ENCODE data around the gene ZNF646. TPM values are rescaled to one million over a fixed set of nuclear protein-coding genes. Genes with fewer than 3 reads are reported as not detected.
A peak's percentile ranks its signal among the peaks of the same experiment; 100 is the strongest.

The ZNF646 gene
- total RNA-seq, 1 donor from 2014 or later = 15.2 TPM

GRCh38 chr16:31083556-31083955 is 9.3 kb downstream of the ZNF646 start:
- Mint-ChIP-seq H3K4me3 (ENCODE audit: unreplicated experiment) (no peak overlapping the region), H3K9me3 (ENCODE audit: low read depth) (no peaks in the 10 kb centered on the region), H3K27ac (ENCODE audit: unreplicated experiment) (no peak overlapping the region), H3K27me3 (ENCODE audit: low read depth) (no peaks in the 10 kb centered on the region), H3K36me3 (ENCODE audit: low read depth) (peaks cover 10% of the 10 kb centered on the region), H3K4me1 (ENCODE audit: low read depth) (peaks cover 7% of the 10 kb centered on the region)
- TF ChIP-seq CTCF (IDR thresholded peaks at IDR 0.05) = no peak
- no peak for DNase-seq (ENCODE audit: low spot score)

- Mint-ChIP-seq H3K27me3 (ENCODE audit: low read depth) (no peaks in the 10 kb centered on the region), H3K9me3 (ENCODE audit: low read depth) (no peaks in the 10 kb centered on the region), H3K4me3 (ENCODE audit: unreplicated experiment) (no peak overlapping the region), H3K36me3 (ENCODE audit: low read depth) (peaks cover 7% of the 10 kb centered on the region), H3K4me1 (ENCODE audit: low read depth) (peaks cover 7% of the 10 kb centered on the region), H3K27ac (ENCODE audit: unreplicated experiment) (no peak overlapping the region)
- no peak for DNase-seq (ENCODE audit: low spot score)
- no peak for TF ChIP-seq CTCF (IDR thresholded peaks at IDR 0.05)
These were observed 9.8 kb downstream of the ZNF646 start for GRCh38 chr16:31083981-31084380.

GRCh38 chr16:31084584-31085302 is 10.5 kb downstream of the ZNF646 start:
- TF ChIP-seq CTCF (IDR thresholded peaks at IDR 0.05) = no peak
- Mint-ChIP-seq H3K4me1 (ENCODE audit: low read depth) (peaks cover 7% of the 10 kb centered on the region), H3K27me3 (ENCODE audit: low read depth) (no peaks in the 10 kb centered on the region), H3K27ac (ENCODE audit: unreplicated experiment) (no peak overlapping the region), H3K4me3 (ENCODE audit: unreplicated experiment) (no peak overlapping the region), H3K36me3 (ENCODE audit: low read depth) (peaks cover 4% of the 10 kb centered on the region), H3K9me3 (ENCODE audit: low read depth) (no peaks in the 10 kb centered on the region)
- no peak for DNase-seq (ENCODE audit: low spot score)

- Mint-ChIP-seq H3K9me3 (ENCODE audit: low read depth) (no peaks in the 10 kb centered on the region), H3K4me1 (ENCODE audit: low read depth) (peaks cover 7% of the 10 kb centered on the region), H3K27me3 (ENCODE audit: low read depth) (no peaks in the 10 kb centered on the region), H3K4me3 (ENCODE audit: unreplicated experiment) (no peak overlapping the region), H3K27ac (ENCODE audit: unreplicated experiment) (peak overlapping the region; percentile 10), H3K36me3 (ENCODE audit: low read depth) (peaks cover 4% of the 10 kb centered on the region)
- TF ChIP-seq CTCF (IDR thresholded peaks at IDR 0.05) = no peak
- no peak for DNase-seq (ENCODE audit: low spot score)
These were observed 11.2 kb downstream of the ZNF646 start for GRCh38 chr16:31085411-31085810.

GRCh38 chr16:31085873-31086628 is 11.8 kb downstream of the ZNF646 start:
- TF ChIP-seq CTCF (IDR thresholded peaks at IDR 0.05) = no peak
- H3K4me1 Mint-ChIP-seq (ENCODE audit: low read depth) = peaks cover 8% of the 10 kb centered on the region
- DNase-seq (ENCODE audit: low spot score) = no peak
- H3K27me3 Mint-ChIP-seq (ENCODE audit: low read depth) = no peaks in the 10 kb centered on the region
- H3K36me3 Mint-ChIP-seq (ENCODE audit: low read depth) = peaks cover 6% of the 10 kb centered on the region
- no peak overlapping the region for H3K27ac Mint-ChIP-seq (ENCODE audit: unreplicated experiment)
- no peak overlapping the region for H3K4me3 Mint-ChIP-seq (ENCODE audit: unreplicated experiment)
- H3K9me3 Mint-ChIP-seq (ENCODE audit: low read depth) = no peaks in the 10 kb centered on the region
